ENCODE results near the gene LGALS7B.
"Not testable (repeated sequence)": the region's sequence is repeated elsewhere in the genome, so short reads cannot be mapped to it uniquely, and the experiment has no call there.

The LGALS7B gene

GRCh38 chr19:38759590-38760003 is 29.4 kb upstream of the LGALS7B start:
- Histone ChIP-seq H3K27ac (ENCODE audit: low read depth, low read length) (no peak overlapping the region), H3K4me3 (ENCODE audit: insufficient read depth, low read length, poor library complexity, severe bottlenecking) (no peak overlapping the region), H3K9ac (ENCODE audit: low read length) (no peak overlapping the region), H3K4me2 (ENCODE audit: low read depth, low read length, poor library complexity, severe bottlenecking) (no peak overlapping the region), H3K36me3 (ENCODE audit: low read length) (no peaks in the 10 kb centered on the region), H3K27me3 (ENCODE audit: low read length) (no peaks in the 10 kb centered on the region), H2AFZ (ENCODE audit: low read depth, low read length, severe bottlenecking) (no peak overlapping the region), H3K79me2 (ENCODE audit: insufficient read depth, low read length) (no peaks in the 10 kb centered on the region), H3K9me3 (ENCODE audit: insufficient read depth, low read length) (no peaks in the 10 kb centered on the region), H3K9me2 (replicated peaks; ENCODE audit: insufficient read depth, low read length) (no peaks in the 10 kb centered on the region), H3F3A (ENCODE audit: insufficient read depth) (no peaks in the 10 kb centered on the region), H4K20me1 (ENCODE audit: low read depth, low read length) (no peaks in the 10 kb centered on the region)
- TF ChIP-seq EZH2phosphoT487 (conservative IDR thresholded peaks at IDR 0.05; ENCODE audit: low read length) (no peak), CTCF (IDR thresholded peaks at IDR 0.05; ENCODE audit: insufficient read depth, low read length, poor library complexity, severe bottlenecking) (no peak)

DNA sequence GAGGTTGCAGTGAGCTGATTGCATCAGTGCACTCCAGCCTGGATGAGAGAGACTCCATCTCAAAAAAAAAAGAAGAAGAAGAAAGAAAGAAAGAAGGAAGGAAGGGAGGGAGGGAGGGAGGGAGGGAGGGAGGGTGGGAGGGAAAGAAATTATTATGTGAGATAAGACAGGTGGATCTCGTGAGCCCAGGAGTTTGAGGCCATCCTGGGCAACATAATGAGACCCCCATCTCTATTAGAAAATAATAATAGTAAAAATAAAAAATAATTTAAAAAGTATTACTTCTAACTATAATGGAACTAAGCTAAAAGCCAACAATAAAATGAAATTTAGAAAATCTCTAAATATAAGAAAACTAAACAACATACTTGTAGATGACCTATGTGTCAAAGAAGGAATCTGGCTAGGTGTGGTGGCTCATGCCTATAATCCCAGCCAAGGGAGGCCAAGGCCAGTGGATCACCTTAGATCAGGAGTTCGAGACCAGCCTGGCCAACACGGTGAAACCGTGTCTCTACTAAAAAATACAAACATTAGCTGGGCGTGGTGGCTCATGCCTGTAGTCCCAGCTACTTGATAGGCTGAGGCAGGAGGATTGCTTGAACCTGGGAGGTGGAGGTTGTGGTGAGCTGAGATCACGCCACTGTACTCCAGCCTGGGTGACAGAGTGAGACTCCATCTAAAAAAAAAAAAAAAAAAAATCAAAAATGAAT is 28.0 kb upstream of the LGALS7B start:
- not testable (repeated sequence) for H2AFZ ChIP-seq (ENCODE audit: low read depth, low read length, severe bottlenecking); H3K27ac ChIP-seq (ENCODE audit: low read depth, low read length); H3K4me3 ChIP-seq (ENCODE audit: insufficient read depth, low read length, poor library complexity, severe bottlenecking); H3K27me3 ChIP-seq (ENCODE audit: low read length); H3F3A ChIP-seq (ENCODE audit: insufficient read depth); H3K79me2 ChIP-seq (ENCODE audit: insufficient read depth, low read length); H3K9me3 ChIP-seq (ENCODE audit: insufficient read depth, low read length); H3K9ac ChIP-seq (ENCODE audit: low read length); H3K36me3 ChIP-seq (ENCODE audit: low read length); H4K20me1 ChIP-seq (ENCODE audit: low read depth, low read length); H3K4me2 ChIP-seq (ENCODE audit: low read depth, low read length, poor library complexity, severe bottlenecking); H3K9me2 ChIP-seq (replicated peaks; ENCODE audit: insufficient read depth, low read length)

DNA sequence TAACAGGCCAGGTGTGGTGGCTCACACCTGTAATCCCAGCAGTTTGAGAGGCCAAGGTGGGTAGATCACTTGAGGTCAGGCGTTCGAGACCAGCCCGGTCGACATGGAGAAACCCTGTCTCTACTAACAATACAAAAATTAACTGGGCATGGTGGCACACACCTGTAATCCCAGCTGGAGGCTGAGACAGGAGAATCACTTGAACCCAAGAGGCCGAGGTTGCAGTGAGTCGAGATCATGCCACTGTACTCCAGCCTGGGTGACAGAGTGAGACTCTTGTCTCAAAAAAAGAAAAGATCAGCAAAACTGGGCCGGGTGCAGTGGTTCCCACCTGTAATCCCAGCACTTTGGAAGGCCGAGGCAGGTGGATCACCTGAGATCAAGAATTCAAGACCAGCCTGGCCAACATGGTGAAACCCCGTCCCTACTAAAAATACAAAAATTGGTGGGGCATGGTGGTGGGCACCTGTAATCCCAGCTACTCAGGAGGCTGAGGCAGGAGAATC is 27.1 kb upstream of the LGALS7B start:
- not testable (repeated sequence) for H3K27ac ChIP-seq (ENCODE audit: low read depth, low read length); H3K27me3 ChIP-seq (ENCODE audit: low read length); H3K36me3 ChIP-seq (ENCODE audit: low read length); H2AFZ ChIP-seq (ENCODE audit: low read depth, low read length, severe bottlenecking); H4K20me1 ChIP-seq (ENCODE audit: low read depth, low read length); H3F3A ChIP-seq (ENCODE audit: insufficient read depth); H3K79me2 ChIP-seq (ENCODE audit: insufficient read depth, low read length); H3K9me2 ChIP-seq (replicated peaks; ENCODE audit: insufficient read depth, low read length); H3K4me3 ChIP-seq (ENCODE audit: insufficient read depth, low read length, poor library complexity, severe bottlenecking); H3K4me2 ChIP-seq (ENCODE audit: low read depth, low read length, poor library complexity, severe bottlenecking); H3K9ac ChIP-seq (ENCODE audit: low read length); H3K9me3 ChIP-seq (ENCODE audit: insufficient read depth, low read length)

- no peak for TF ChIP-seq EZH2phosphoT487 (conservative IDR thresholded peaks at IDR 0.05; ENCODE audit: low read length)
- no peak for TF ChIP-seq CTCF (IDR thresholded peaks at IDR 0.05; ENCODE audit: insufficient read depth, low read length, poor library complexity, severe bottlenecking)
- Histone ChIP-seq H3K27ac (ENCODE audit: low read depth, low read length) (no peak overlapping the region), H3K9ac (ENCODE audit: low read length) (no peak overlapping the region), H3K4me2 (ENCODE audit: low read depth, low read length, poor library complexity, severe bottlenecking) (no peak overlapping the region), H3K9me2 (replicated peaks; ENCODE audit: insufficient read depth, low read length) (no peaks in the 10 kb centered on the region), H2AFZ (ENCODE audit: low read depth, low read length, severe bottlenecking) (no peak overlapping the region), H3K36me3 (ENCODE audit: low read length) (no peaks in the 10 kb centered on the region), H3K27me3 (ENCODE audit: low read length) (no peaks in the 10 kb centered on the region), H3F3A (ENCODE audit: insufficient read depth) (no peaks in the 10 kb centered on the region), H3K4me3 (ENCODE audit: insufficient read depth, low read length, poor library complexity, severe bottlenecking) (no peak overlapping the region), H3K9me3 (ENCODE audit: insufficient read depth, low read length) (no peaks in the 10 kb centered on the region), H3K79me2 (ENCODE audit: insufficient read depth, low read length) (no peaks in the 10 kb centered on the region), H4K20me1 (ENCODE audit: low read depth, low read length) (no peaks in the 10 kb centered on the region)
Measured at GRCh38 chr19:38763795-38764220, 25.2 kb upstream of the LGALS7B start.
